ENCODE measurements around the gene SYNJ2BP.

SYNJ2BP gene

DNA sequence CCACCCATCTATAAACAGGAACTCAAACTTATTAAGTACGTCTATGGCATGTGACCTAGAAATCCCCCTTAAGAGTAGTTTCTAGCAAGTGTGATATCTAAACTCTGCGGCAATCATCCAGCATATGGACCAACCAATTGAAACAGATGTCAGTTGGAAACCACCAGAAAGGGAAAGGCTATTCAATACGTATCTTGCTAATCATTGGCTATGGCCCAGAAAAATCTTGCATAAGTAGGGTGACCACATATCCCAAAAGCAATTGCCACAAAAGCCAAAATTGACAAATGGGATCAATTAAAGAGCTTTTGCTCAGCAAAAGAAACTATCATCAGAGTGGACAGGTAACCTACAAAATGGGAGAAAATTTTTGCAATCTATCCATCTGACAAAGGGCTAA, 24.2 kb downstream of the SYNJ2BP start:
- DNase-seq: no peak
- POLR2A ChIA-PET: no interaction called here
- H3K27me3 ChIP-seq (replicated peaks in 2 of 5; ENCODE audit: control insufficient read depth in 4 of 5, insufficient read depth in 5 of 5, low read length in 4 of 5): no peaks in the 10 kb centered on the region
- peaks cover 3 to 19% (median 7%) of the 10 kb centered on the region in 4 experiments for H3K36me3 ChIP-seq (ENCODE audit: control insufficient read depth in 4 of 4, insufficient read depth in 4 of 4, low read length in 3 of 4)
- H3K4me3 ChIP-seq (ENCODE audit: control insufficient read depth in 1 of 7, extremely low read depth in 1 of 7, insufficient read depth in 4 of 7, low read depth in 2 of 7, low read length in 6 of 7): no peak overlapping the region
- WGBS (ENCODE audit: insufficient coverage): 100% methylated on average over 1 of the region's 3 CpGs
- CTCF ChIA-PET: interaction anchor here (1.4 kb wide), 1 partner anchor 18 kb away, joined by 3 read pairs; no protein-coding TSS in a partner anchor
- no peaks in the 10 kb centered on the region for H3K4me1 ChIP-seq (ENCODE audit: control extremely low read depth in 1 of 4, control insufficient read depth in 4 of 4, insufficient read depth in 4 of 4, low read length in 3 of 4)
- no peak overlapping the region for H3K27ac ChIP-seq (ENCODE audit: insufficient read depth in 1 of 2, low read depth in 1 of 2, low read length in 2 of 2, poor library complexity in 1 of 2, severe bottlenecking in 2 of 2)
- peaks cover 0 to 4% (median 1%) of the 10 kb centered on the region in 5 experiments for H3K9me3 ChIP-seq (ENCODE audit: control extremely low read depth in 1 of 5, control insufficient read depth in 4 of 5, insufficient read depth in 2 of 5, low read depth in 1 of 5, low read length in 4 of 5)

DNA sequence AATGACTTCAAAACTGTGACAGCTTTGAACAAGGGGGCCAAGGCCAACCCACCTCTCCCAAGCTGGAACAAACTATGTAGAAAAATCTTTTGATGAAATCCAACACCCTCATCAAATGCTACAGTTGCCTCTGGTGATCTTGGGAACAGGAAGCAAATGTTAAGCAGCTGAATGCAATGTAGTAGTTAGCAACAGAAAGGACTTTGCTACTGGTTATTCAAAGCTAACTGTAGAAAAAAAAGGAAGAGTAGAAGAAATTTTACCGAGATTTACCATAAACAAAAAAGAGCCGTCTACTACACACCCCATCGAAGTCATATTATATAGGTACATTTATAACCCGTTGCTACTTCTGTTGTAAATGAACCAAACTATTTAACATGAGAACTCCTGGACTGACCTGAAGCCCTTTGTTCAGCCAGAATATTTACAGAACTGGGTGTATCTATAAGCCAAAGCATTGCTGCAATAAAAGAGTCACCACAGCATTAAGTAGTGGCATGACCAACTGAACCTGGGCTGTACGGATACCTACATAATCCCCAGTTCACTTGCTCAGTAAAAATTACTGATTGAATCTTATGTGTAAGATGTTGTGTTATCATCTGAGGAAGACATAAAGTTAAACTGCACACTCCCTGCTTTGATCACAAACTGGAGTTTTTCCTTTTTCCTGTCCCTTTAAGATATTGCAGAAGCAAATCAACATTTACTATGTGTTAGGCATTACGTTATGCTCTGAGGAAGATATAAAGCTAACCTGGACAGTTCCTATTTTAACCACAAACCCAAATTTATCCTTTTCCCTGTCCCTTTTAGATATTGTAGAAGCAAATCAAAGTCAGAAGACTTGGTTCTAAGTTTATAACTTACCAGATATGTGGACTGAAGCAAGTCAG, 25.1 kb downstream of the SYNJ2BP start:
- H3K4me3 ChIP-seq (ENCODE audit: control insufficient read depth in 1 of 7, extremely low read depth in 1 of 7, insufficient read depth in 4 of 7, low read depth in 2 of 7, low read length in 6 of 7): no peak overlapping the region
- H3K27me3 ChIP-seq (replicated peaks in 2 of 5; ENCODE audit: control insufficient read depth in 4 of 5, insufficient read depth in 5 of 5, low read length in 4 of 5): no peaks in the 10 kb centered on the region
- H3K36me3 ChIP-seq (ENCODE audit: control insufficient read depth in 4 of 4, insufficient read depth in 4 of 4, low read length in 3 of 4): peaks cover 0 to 16% (median 4%) of the 10 kb centered on the region in 4 experiments
- 100% methylated on average over 1 of the region's 6 CpGs for WGBS (ENCODE audit: insufficient coverage)
- ChIA-PET POLR2A (no interaction called here), CTCF (interaction anchor here (1.4 kb wide), 1 partner anchor 19 kb away, joined by 3 read pairs; no protein-coding TSS in a partner anchor)
- H3K9me3 ChIP-seq (ENCODE audit: control extremely low read depth in 1 of 5, control insufficient read depth in 4 of 5, insufficient read depth in 2 of 5, low read depth in 1 of 5, low read length in 4 of 5): no peaks in the 10 kb centered on the region
- DNase-seq: no peak
- H3K4me1 ChIP-seq (ENCODE audit: control extremely low read depth in 1 of 4, control insufficient read depth in 4 of 4, insufficient read depth in 4 of 4, low read length in 3 of 4): no peaks in the 10 kb centered on the region
- H3K27ac ChIP-seq (ENCODE audit: insufficient read depth in 1 of 2, low read depth in 1 of 2, low read length in 2 of 2, poor library complexity in 1 of 2, severe bottlenecking in 2 of 2): no peak overlapping the region

DNA sequence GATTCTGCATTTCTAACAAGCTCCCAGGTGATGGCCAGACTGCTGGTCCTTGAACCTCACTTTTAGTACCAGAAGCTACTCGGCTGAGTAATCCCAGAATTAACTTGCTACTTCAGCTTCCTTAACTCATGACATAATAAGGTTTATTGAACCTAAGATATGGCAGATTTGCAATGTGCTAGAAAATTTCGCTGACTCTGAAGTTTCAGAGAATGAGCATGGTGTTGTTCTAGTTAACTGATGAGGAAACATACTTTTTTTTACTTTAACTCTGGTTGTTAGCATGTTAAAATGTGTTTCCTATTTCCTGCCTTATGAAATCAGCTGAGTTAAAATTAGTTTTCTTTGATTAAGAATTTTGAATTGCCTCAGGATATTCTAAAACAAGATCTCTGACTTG, 34.4 kb downstream of the SYNJ2BP start:
- Histone ChIP-seq H3K27ac (ENCODE audit: insufficient read depth in 1 of 2, low read depth in 1 of 2, low read length in 2 of 2, poor library complexity in 1 of 2, severe bottlenecking in 2 of 2) (no peak overlapping the region), H3K4me3 (ENCODE audit: control insufficient read depth in 1 of 7, extremely low read depth in 1 of 7, insufficient read depth in 4 of 7, low read depth in 2 of 7, low read length in 6 of 7) (no peak overlapping the region), H3K4me1 (ENCODE audit: control extremely low read depth in 1 of 4, control insufficient read depth in 4 of 4, insufficient read depth in 4 of 4, low read length in 3 of 4) (no peaks in the 10 kb centered on the region), H3K9me3 (ENCODE audit: control extremely low read depth in 1 of 5, control insufficient read depth in 4 of 5, insufficient read depth in 2 of 5, low read depth in 1 of 5, low read length in 4 of 5) (no peaks in the 10 kb centered on the region), H3K27me3 (replicated peaks in 2 of 5; ENCODE audit: control insufficient read depth in 4 of 5, insufficient read depth in 5 of 5, low read length in 4 of 5) (no peaks in the 10 kb centered on the region), H3K36me3 (ENCODE audit: control insufficient read depth in 4 of 4, insufficient read depth in 4 of 4, low read length in 3 of 4) (peaks cover 4 to 13% (median 9%) of the 10 kb centered on the region in 4 experiments)
- WGBS (ENCODE audit: insufficient coverage): no CpG with 5 or more reads among the region's 2 CpGs
- ChIA-PET POLR2A (no interaction called here), CTCF (interaction anchor here (1.0 kb wide), 1 partner anchor 20 kb away, joined by 3 read pairs; no protein-coding TSS in a partner anchor)
- no peak for DNase-seq

DNA sequence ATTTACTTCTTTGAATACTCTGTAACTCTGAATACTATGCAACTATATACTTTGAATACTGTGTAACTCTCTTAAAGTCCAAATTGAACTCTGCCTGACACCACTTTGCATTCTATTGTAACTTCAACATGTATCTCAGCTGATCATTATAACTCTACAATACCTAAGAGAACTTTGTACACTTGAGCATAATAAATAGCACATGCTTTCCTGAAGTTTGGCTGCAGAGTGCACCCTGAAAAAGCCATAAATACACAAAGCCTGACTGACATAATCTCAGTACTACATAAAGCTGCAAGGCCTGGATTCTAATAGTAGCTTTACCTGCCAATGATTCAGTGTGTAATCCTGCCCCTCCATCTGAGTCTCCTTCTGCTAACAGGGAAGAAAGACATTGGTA, 36.1 kb downstream of the SYNJ2BP start:
- POLR2A ChIA-PET: no interaction called here

DNA sequence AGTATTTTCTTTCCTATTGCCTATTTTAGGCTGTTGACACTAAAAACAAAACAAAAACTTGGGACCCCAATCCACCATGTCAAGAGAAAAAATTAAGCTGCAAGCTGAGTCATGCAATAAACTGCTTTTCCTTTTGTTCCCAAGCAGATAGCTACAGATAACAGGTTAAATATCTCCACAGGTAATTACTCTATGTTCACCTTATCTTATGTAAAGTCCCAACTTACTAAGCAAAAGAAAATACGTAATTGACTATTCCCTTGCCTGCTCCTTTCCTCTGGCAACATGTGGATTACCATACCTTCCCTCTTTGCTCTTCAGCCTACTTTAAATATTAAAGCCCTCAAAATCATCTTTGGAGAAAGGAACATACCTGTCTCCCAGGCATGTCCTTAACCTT, 38.2 kb downstream of the SYNJ2BP start:
- H3K4me1 ChIP-seq (ENCODE audit: control extremely low read depth in 1 of 4, control insufficient read depth in 4 of 4, insufficient read depth in 4 of 4, low read length in 3 of 4): no peaks in the 10 kb centered on the region
- peaks cover 14 to 17% (median 15%) of the 10 kb centered on the region in 4 experiments for H3K36me3 ChIP-seq (ENCODE audit: control insufficient read depth in 4 of 4, insufficient read depth in 4 of 4, low read length in 3 of 4)
- H3K4me3 ChIP-seq (ENCODE audit: control insufficient read depth in 1 of 7, extremely low read depth in 1 of 7, insufficient read depth in 4 of 7, low read depth in 2 of 7, low read length in 6 of 7): no peak overlapping the region
- H3K27ac ChIP-seq (ENCODE audit: insufficient read depth in 1 of 2, low read depth in 1 of 2, low read length in 2 of 2, poor library complexity in 1 of 2, severe bottlenecking in 2 of 2): no peak overlapping the region
- no peaks in the 10 kb centered on the region for H3K27me3 ChIP-seq (replicated peaks in 2 of 5; ENCODE audit: control insufficient read depth in 4 of 5, insufficient read depth in 5 of 5, low read length in 4 of 5)
- DNase-seq: no peak
- ChIA-PET POLR2A (no interaction called here), CTCF (no interaction called here)
- H3K9me3 ChIP-seq (ENCODE audit: control extremely low read depth in 1 of 5, control insufficient read depth in 4 of 5, insufficient read depth in 2 of 5, low read depth in 1 of 5, low read length in 4 of 5): no peaks in the 10 kb centered on the region
- 90% methylated on average over 1 of the region's 1 CpG for WGBS (ENCODE audit: insufficient coverage)

More for the DNA sequence above, 36.1 kb downstream of the SYNJ2BP start:
- Histone ChIP-seq H3K36me3 (ENCODE audit: control insufficient read depth in 4 of 4, insufficient read depth in 4 of 4, low read length in 3 of 4) (peaks cover 4 to 14% (median 10%) of the 10 kb centered on the region in 4 experiments), H3K27me3 (replicated peaks in 2 of 5; ENCODE audit: control insufficient read depth in 4 of 5, insufficient read depth in 5 of 5, low read length in 4 of 5) (no peaks in the 10 kb centered on the region), H3K4me1 (ENCODE audit: control extremely low read depth in 1 of 4, control insufficient read depth in 4 of 4, insufficient read depth in 4 of 4, low read length in 3 of 4) (no peaks in the 10 kb centered on the region), H3K27ac (ENCODE audit: insufficient read depth in 1 of 2, low read depth in 1 of 2, low read length in 2 of 2, poor library complexity in 1 of 2, severe bottlenecking in 2 of 2) (no peak overlapping the region), H3K4me3 (ENCODE audit: control insufficient read depth in 1 of 7, extremely low read depth in 1 of 7, insufficient read depth in 4 of 7, low read depth in 2 of 7, low read length in 6 of 7) (no peak overlapping the region), H3K9me3 (ENCODE audit: control extremely low read depth in 1 of 5, control insufficient read depth in 4 of 5, insufficient read depth in 2 of 5, low read depth in 1 of 5, low read length in 4 of 5) (no peaks in the 10 kb centered on the region)
- CTCF ChIA-PET: no interaction called here
- DNase-seq: no peak

All from common myeloid progenitor, CD34-positive (primary cell).